Thyroid gland (tissue), 4 donors: ENCODE data around the gene TRIM33. TPM values are rescaled to one million over a fixed set of nuclear protein-coding genes. Genes with fewer than 3 reads are reported as not detected.

Experiments used
- DNase-seq, 2 donors: peaks; one replicate each; pipeline ENCODE4 v3.0.0-alpha.2; 2019
- H3K27ac ChIP-seq, 3 donors: fragments of 200-600 bp; sonication (generic); 1 replicate in 2 of 3; 2 replicates in 1 of 3; pipeline ENCODE4 v1.5.1; 2016 to 2019; ENCODE audit warnings: mild to moderate bottlenecking in 1 of 3, moderate library complexity in 1 of 3
- H3K27me3 ChIP-seq: fragments of 200-600 bp; sonication (generic); one replicate; pipeline ENCODE4 v1.5.1; 2019
- H3K36me3 ChIP-seq, 2 donors: fragments of 200-600 bp; sonication (generic); one replicate each; pipeline ENCODE4 v1.5.1; 2016 to 2019
- H3K4me1 ChIP-seq, 2 donors: fragments of 200-600 bp; sonication (generic); one replicate each; pipeline ENCODE4 v1.5.1; 2017 to 2019
- H3K4me3 ChIP-seq, 3 donors: fragments of 200-600 bp; sonication (generic); replicated peaks in 1 of 3; 1 replicate in 2 of 3; 2 replicates in 1 of 3; pipeline ENCODE4 v1.5.1; 2016; ENCODE audit warnings: mild to moderate bottlenecking in 1 of 3
- H3K9me3 ChIP-seq: fragments of 200-600 bp; sonication (generic); one replicate; pipeline ENCODE4 v1.5.1; 2017
- POLR2A ChIP-seq, 2 donors: fragments of 450-650 bp; IDR thresholded peaks; one replicate each; pipeline ENCODE4 v1.6.1; 2017; ENCODE audit warnings: antibody characterized with exemption in 2 of 2, mild to moderate bottlenecking in 2 of 2, moderate library complexity in 1 of 2
- WGBS, 2 donors: methylation state at CpG; one replicate each; pipeline ENCODE4 v1.1.5; 2017; 5-methylcytosine and 5-hydroxymethylcytosine counted together
- intact Hi-C: fragments of 100-400 bp; cut with DNase I; formaldehyde crosslinking; loops from one replicate; pipeline ENCODE4 v1.15.1; 2023
- total RNA-seq, 4 donors: library from RNA; depleted of rRNA; stranded (reverse); fragments of >200 nt; gene quantifications; one replicate each; pipeline ENCODE4 v1.2.3, GENCODE V29; 2016
- TF ChIP-seq, protein P1 (sequence below), 6 experiments: fragments of 200-600 bp in 3 of 6; fragments of 450-650 bp in 3 of 6; sonication (generic) in 3 of 6; IDR thresholded peaks; one replicate each; pipeline ENCODE4 v1.5.1; 2016 to 2019; ENCODE audit warnings: antibody characterized with exemption in 6 of 6, mild to moderate bottlenecking in 2 of 6, inconsistent platforms in 1 of 6, moderate library complexity in 1 of 6

TRIM33 gene
- total RNA-seq, 4 donors from 2014 or later, result 53.9 to 112 (median 58.0) TPM

DNA sequence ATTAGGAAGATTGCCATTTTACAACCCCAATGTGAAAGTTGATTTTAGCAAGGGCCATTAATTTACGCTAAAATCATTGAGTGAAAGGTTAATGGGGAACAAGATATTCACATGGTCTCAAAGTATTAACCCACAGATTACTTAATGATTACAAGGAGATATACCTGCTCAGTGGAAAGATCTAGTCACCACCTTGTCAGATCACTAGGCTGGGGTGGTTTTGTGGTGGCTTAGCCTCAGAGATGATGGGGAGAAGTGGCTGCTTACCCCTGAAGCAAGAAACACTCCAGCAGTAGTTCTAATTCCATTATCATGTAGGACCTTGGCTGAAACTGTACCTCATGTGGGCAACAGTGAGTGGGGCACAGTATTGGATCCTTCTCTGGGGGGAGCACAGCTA lies 20.1 kb upstream of the TRIM33 start:
- Histone ChIP-seq H3K4me1 (no peaks in the 10 kb centered on the region), H3K9me3 (no peaks in the 10 kb centered on the region), H3K36me3 (no peaks in the 10 kb centered on the region), H3K27me3 (no peaks in the 10 kb centered on the region), H3K27ac (no peak overlapping the region), H3K4me3 (no peak overlapping the region)
- intact Hi-C loops, result no loop called here
- TF ChIP-seq, protein P1, sequence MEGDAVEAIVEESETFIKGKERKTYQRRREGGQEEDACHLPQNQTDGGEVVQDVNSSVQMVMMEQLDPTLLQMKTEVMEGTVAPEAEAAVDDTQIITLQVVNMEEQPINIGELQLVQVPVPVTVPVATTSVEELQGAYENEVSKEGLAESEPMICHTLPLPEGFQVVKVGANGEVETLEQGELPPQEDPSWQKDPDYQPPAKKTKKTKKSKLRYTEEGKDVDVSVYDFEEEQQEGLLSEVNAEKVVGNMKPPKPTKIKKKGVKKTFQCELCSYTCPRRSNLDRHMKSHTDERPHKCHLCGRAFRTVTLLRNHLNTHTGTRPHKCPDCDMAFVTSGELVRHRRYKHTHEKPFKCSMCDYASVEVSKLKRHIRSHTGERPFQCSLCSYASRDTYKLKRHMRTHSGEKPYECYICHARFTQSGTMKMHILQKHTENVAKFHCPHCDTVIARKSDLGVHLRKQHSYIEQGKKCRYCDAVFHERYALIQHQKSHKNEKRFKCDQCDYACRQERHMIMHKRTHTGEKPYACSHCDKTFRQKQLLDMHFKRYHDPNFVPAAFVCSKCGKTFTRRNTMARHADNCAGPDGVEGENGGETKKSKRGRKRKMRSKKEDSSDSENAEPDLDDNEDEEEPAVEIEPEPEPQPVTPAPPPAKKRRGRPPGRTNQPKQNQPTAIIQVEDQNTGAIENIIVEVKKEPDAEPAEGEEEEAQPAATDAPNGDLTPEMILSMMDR (IDR thresholded peaks at IDR 0.05), result no peak
- TF ChIP-seq POLR2A (IDR thresholded peaks at IDR 0.05), result no peak
- 43 to 53% methylated on average over 1 of the region's 1 CpG for WGBS, 2 donors
- DNase-seq, result no peak

DNA sequence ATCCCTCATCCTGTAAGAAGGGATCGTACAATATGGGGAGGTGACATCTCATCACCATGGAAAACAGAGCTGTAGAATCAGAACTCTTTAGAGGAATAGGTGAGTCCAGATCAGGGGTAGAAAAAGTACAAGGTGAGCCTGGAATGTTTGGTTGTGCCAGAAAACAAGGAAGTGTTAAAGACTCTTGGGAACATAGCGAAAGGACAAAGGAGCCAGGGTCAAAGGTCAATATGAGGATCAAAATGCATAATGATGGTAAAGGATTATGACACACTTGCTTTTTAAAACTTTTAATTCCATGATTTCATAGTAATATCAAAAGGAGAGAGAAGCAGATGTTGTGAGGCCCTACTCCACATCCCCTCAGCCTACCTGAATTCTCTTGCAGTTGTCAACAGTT lies 19.2 kb upstream of the TRIM33 start:
- TF ChIP-seq, protein P1 (IDR thresholded peaks at IDR 0.05), result no peak
- no peak for TF ChIP-seq POLR2A (IDR thresholded peaks at IDR 0.05)
- Histone ChIP-seq H3K27me3 (no peaks in the 10 kb centered on the region), H3K4me1 (no peaks in the 10 kb centered on the region), H3K9me3 (no peaks in the 10 kb centered on the region), H3K36me3 (no peaks in the 10 kb centered on the region), H3K4me3 (no peak overlapping the region), H3K27ac (no peak overlapping the region)
- no peak for DNase-seq
- intact Hi-C loops, result no loop called here
- WGBS, 2 donors, result 94 to 97% methylated on average over 2 of the region's 2 CpGs

DNA sequence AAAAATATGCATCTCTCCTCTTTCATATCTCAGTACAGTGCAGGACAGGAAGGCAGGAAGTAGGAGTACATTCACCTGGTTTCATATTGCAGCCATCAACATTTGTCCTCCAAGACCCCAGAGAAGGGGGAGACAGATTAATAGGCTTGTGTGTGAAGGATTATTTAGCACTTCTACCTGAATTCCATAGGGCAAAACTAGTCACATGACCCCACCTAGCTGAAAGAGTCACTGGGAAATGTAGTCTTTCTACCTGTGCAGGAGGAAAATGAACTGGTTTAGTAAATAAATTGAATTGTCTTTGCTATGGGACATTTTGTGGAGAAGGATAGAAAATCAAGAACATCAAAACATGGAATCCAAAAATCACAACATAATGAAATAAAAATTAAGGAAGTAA lies 13.9 kb upstream of the TRIM33 start:
- no peaks in the 10 kb centered on the region for H3K27me3 ChIP-seq
- intact Hi-C loops, result no loop called here
- no peak overlapping the region for H3K4me3 ChIP-seq
- DNase-seq, result no peak
- H3K27ac ChIP-seq, result no peak overlapping the region
- TF ChIP-seq, protein P1 (IDR thresholded peaks at IDR 0.05), result no peak
- TF ChIP-seq POLR2A (IDR thresholded peaks at IDR 0.05), result no peak
- H3K9me3 ChIP-seq, result no peaks in the 10 kb centered on the region
- no peaks in the 10 kb centered on the region for H3K4me1 ChIP-seq
- H3K36me3 ChIP-seq, result no peaks in the 10 kb centered on the region

DNA sequence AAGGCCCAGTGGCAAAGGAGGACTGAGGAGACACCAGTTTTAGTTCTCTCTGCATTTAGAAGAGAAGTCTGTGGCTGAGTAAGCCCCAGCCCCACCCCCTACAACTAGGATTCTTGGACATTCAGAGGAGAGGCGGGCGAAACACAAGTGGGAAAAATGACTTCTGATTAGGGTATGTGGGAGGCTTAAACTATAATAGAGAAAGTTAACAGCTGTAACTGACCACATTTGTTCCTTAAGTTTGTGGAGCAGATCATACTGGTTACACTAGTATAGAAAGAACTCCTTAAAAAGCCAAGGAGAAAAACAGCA lies 11.2 kb upstream of the TRIM33 start:
- no peak for DNase-seq

DNA sequence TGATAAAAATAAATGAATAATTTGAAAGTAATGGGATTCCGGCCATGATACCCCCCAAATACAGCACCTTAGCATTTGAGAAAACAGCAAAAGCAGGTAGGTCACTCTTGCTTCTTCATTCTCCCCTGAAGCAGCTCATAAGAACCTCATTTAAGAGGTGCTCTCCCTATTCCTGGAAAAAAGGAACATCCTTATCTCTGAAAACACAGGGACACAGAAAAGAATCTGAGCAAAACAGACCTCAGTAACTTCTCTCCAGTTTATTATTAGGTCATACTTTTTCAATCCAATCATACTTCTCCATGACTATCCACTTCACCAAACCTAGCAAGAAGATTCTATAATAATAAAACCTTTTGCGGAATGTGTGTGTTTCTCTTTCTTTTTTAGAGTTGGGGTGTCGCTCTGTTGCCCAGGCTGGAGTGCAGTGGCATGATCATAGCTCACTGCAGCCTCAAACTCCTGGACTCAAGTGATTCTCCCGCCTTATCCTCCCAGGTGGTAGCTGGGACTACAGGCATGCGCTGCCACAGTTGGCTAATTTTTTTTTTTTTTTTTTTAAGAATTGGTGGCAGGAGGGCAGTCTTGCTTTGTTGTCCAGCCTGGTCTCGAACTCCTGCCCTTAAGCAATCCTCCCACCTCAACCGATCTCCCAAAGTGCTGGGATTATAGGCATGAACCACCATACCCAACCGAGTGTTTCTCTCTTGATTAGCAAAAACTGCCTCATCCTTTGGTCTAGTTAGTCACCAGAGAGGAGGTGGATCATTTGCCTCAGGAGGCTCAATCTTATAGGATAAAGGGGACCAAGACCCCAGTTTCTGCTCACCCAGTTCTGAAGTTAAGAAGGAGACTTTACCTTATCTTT lies 10.6 kb upstream of the TRIM33 start:
- H3K4me1 ChIP-seq, result no peaks in the 10 kb centered on the region
- no peaks in the 10 kb centered on the region for H3K36me3 ChIP-seq
- H3K27ac ChIP-seq, result no peak overlapping the region
- WGBS, 2 donors, result 84 to 86% methylated on average over 8 of the region's 8 CpGs
- H3K27me3 ChIP-seq, result no peaks in the 10 kb centered on the region
- intact Hi-C loops, result no loop called here
- TF ChIP-seq, protein P1 (IDR thresholded peaks at IDR 0.05), result no peak
- no peak for TF ChIP-seq POLR2A (IDR thresholded peaks at IDR 0.05)
- DNase-seq, result no peak
- H3K4me3 ChIP-seq, result no peak overlapping the region
- no peaks in the 10 kb centered on the region for H3K9me3 ChIP-seq

More for the DNA sequence above, 11.2 kb upstream of the TRIM33 start:
- TF ChIP-seq, protein P1 (IDR thresholded peaks at IDR 0.05), result no peak
- TF ChIP-seq POLR2A (IDR thresholded peaks at IDR 0.05), result no peak
- H3K4me1 ChIP-seq, result no peaks in the 10 kb centered on the region
- no peaks in the 10 kb centered on the region for H3K27me3 ChIP-seq
- no peak overlapping the region for H3K27ac ChIP-seq
- no peaks in the 10 kb centered on the region for H3K9me3 ChIP-seq
- H3K36me3 ChIP-seq, result no peaks in the 10 kb centered on the region
- 66 to 87% methylated on average over 2 of the region's 2 CpGs for WGBS, 2 donors
- intact Hi-C loops, result no loop called here
- H3K4me3 ChIP-seq, result no peak overlapping the region
